ENCODE measurements around the gene PRKAG2.

The PRKAG2 gene

DNA sequence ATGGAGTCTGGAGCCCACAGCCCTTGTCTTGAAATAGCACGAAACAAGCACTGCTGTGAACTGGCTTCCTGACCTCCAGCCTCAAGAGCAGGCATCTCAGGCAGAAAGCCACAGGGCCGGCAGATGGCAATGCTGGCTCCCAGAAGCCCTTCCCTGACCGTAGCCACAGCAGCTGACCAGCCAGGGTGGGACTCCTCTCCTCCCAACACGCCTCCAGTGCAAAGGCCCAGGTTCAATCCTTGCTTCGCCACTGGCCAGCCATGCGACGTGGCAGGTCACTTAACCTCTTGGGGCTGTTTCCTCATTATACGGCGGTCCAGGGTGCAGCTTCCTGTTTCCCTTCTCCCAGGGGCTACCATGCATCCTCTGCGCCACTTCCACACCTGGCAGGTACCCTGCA lies 12.8 kb downstream of the PRKAG2 start:
- no peak for DNase-seq

- DNase-seq: no peak
Measured at GRCh38 chr7:151863386-151864079, 13.4 kb downstream of the PRKAG2 start.

- DNase-seq: no peak
Measured at GRCh38 chr7:151862606-151863381, 14.1 kb downstream of the PRKAG2 start.

DNA sequence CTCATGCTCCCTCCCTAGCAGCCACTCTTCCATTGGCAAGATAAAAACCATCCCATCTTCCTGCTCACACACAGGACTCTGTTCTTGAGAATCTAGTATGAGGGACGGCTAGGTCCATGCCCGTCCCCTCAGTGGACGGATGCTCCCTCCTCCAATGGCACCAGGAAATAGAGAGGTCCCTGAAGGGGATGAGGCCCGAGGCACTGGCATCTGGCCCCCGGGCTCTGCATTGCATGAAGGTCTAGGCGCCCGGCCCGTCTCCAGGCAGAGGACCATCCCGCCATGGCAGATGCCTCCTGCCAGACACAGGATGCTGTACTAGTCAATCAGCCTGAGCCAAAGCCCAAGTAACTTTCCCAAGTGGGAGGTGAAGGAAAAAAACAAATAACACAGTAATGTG lies 15.0 kb downstream of the PRKAG2 start:
- DNase-seq: no peak

DNA sequence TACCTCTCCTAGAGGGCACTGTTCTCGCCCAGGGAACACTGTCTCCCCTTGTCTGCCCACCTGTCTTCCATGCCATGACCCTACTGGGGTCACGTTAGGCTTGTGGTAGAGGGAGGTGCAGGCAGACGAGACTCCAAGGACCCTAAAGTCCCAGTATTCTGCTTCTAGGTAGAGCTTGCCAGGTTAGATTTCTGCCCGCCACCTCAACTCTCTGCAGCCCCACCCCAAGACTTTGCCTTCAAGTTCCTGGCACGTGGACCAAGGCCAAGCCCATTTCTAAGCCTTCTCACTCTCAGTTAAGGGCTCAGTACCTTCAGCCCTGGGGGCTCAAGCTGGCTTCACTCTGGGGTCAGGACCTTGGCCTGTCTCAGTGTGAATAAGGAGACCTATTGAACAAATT lies 16.1 kb downstream of the PRKAG2 start:
- no peak for DNase-seq

DNA sequence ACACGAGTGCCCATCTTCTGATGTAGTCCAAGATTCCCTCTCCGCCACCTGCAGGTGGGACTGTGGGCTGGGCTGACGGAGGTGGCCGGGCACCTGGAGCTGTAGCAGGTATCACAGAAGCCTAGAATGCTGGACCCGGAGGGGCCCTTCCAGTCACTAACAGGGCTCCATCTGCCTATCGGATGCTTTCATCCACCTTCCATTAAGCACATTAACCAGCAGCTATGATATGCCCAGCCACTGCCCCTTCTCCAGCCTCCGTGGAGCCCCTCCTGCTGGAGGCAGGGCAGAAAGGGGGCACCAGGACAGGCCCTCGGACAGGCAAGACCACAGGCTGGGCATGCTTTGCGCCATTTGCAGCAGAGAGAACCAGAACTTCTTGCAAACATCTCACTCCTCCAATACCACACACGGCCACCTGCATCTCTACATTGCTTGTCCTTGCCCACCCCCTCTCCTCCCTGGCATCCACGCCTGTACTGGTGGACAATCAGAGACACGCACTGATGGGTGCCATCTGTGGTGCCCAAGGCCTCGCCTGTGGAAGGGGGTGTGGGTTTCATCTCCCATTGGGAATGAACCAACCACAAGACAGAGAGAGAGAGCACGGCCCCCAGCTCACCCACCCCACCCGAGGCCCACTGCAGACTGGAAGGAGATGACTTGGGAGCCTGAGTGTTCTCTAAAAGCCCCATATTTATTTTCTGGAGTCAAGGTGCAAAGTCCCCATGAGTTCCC lies 16.8 kb downstream of the PRKAG2 start:
- DNase-seq: no peak

GRCh38 chr7:151859111-151859947 lies 17.6 kb downstream of the PRKAG2 start:
- DNase-seq: no peak

- DNase-seq: no peak
Measured at GRCh38 chr7:151858456-151858855, 18.5 kb downstream of the PRKAG2 start.

- no peak for DNase-seq
Measured at GRCh38 chr7:151857866-151858450, 19.0 kb downstream of the PRKAG2 start.

- DNase-seq: no peak
Measured at GRCh38 chr7:151857412-151857811, 19.5 kb downstream of the PRKAG2 start.

GRCh38 chr7:151856516-151856915 lies 20.4 kb downstream of the PRKAG2 start:
- no peak for DNase-seq

- no peak for DNase-seq
Measured at GRCh38 chr7:151856098-151856497, 20.8 kb downstream of the PRKAG2 start.

DNA sequence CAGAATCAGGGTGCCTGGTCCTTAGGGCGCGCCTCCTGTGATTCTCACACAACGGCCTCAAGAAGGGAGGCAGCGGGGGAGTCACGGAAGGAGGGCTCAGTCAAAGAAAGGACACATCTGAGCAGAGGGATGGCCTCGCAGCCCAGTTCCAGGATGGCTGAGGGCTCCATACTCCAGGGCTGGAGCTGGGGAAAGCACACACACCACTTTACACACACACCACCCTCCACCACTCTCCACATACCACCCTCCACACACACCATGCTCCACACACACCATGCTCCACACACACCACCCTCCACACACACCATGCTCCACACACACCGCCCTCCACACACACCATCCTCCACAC lies 22.2 kb downstream of the PRKAG2 start:
- no peak for DNase-seq

GRCh38 chr7:151853896-151854719 lies 22.8 kb downstream of the PRKAG2 start:
- DNase-seq: no peak

DNA sequence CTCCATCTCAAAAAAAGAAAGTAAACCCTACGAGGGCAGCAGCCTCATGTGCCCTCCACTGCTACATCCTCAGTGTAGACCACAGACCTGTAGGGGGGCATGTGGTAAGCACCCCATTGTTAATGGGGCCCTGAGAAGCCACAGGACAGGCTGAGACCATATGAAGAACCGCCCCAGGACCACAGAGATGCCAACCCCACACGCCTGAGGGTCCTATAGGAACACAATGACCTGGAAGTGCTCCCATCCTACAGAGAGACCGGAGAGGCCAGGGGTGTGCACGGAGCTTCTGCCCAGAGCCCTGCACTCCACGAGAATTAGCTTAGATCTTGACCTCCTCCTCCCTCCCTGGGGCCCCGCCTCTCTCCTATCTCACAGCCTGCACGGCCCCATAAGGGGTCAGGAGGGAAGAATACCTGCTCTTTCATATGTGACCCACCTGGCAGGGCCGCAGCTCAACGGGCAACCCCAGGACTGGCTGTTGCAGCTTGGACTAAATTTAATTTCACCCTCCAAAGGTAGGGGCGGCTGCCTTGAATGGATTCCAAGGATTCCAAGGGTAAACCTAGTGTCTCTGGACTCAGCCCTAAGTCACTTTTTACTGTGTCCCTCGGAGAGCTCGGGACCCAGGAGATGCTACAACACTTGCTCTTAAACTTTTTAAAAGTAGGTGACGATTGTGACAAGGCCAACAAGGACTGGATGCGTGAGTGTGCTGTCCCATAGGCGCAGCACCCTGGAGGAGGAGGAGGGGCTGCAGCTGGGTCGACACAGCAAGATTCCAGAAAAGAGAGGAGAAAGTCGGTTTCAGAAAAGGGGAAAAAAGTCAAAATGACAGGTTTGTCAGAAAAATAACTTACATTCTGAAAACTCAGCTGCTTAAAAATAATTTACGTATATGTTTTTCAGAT lies 24.2 kb downstream of the PRKAG2 start:
- DNase-seq: no peak

GRCh38 chr7:151851782-151852181 lies 25.1 kb downstream of the PRKAG2 start:
- DNase-seq: no peak

DNA sequence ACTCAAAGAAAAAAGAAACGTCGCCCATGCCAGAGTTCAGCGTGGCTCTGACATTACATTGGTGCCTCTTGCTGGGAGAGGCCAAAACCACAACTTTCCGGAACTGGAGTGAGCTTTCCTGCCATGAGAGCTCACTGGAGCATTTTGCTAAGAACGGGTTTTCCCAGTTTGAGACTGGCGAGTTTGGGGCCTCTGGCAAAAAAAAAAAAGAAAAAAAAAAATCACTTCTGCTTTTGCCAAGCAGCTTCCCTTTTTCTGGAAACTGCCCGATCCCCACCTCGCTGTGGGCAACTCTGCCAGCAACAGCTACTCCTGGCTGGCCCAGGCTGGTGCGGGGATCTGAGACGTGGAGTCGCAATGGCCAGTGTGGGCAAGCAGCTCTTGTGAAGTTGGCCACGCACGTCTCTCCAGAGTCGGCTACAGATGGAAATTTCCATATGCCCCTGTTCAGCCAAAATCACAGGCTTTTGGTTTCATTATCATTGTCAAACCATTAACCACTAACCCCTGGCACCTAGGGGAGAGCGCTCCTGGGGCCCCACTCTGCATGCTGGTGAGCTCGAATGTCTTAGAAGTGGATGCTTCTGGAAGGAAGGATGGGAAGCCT lies 25.7 kb downstream of the PRKAG2 start:
- peak; percentile 20 for DNase-seq

DNA sequence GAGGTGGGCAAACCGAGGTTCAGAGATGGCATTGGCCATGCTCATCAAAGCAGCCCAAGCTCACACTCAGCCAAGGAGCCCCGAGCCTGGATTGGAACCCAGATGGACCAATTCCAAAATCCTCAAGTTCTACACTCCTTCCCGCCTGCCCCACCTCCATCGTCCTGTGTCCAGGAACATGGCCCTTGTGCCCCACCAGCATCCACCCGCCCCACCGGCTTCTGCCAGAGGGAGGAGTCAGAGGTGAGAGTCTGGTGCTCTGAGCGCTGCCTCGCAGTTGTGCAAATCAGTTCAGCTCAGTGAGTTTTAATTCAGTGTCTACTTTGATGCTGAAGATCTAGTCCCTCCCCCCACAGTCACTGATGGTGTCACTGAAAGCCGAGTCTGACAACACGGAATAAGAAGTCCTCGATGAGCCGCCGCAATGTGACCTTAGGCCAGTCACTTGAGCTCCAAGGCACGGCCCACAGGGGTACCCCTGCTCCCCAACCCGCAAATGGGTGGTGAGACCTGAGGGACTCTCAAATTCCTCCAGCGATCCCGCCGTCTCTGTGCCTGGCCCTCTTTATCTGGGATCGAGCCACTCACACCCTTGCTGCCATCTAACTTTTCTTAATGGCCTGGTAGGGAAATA lies 26.3 kb downstream of the PRKAG2 start:
- no peak for DNase-seq

- DNase-seq: no peak
Measured at GRCh38 chr7:151849879-151850260, 27.0 kb downstream of the PRKAG2 start.

Data from stimulated activated CD4-positive, alpha-beta T cell treated with anti-CD3 and anti-CD28 coated beads, Interleukin-4, amount 100 ng/mL, for 24 hours (primary cell).